IMR-90 (cell line): ENCODE results near the gene BGLAP. TPM values are rescaled to one million over a fixed set of nuclear protein-coding genes. Genes with fewer than 3 reads are reported as not detected.

Experiments
- ATAC-seq: fragments of 200-7000 bp; cut with Tn5 transposase; 2 replicates; pipeline ENCODE4 v1.9.1; 2020; ENCODE audit warnings: low read depth, mild to moderate bottlenecking, moderate library complexity
- BruUV-seq: library from RNA; stranded (reverse); fragments of 400-500 nt; replicated peaks from 2 replicates; lab custom pipeline; 2021; lab: Mats Ljungman, UMichigan
- CTCF ChIA-PET: fragments of 300-600 bp; formaldehyde crosslinking; extraction: SDS; loops from one replicate; lab custom pipeline; 2021; ENCODE audit warnings: antibody characterized with exemption; lab: Yijun Ruan, JAX
- POLR2A ChIA-PET: fragments of 300-600 bp; sonication (Branson Sonifier 250); formaldehyde crosslinking; loops from one replicate; lab custom pipeline; 2022; ENCODE audit warnings: antibody characterized with exemption; ENCODE audit not compliant: unreplicated experiment; lab: Charles Lee
- DNase-seq: peaks from one replicate; pipeline ENCODE4 v3.0.0; 2013
- H2AFZ ChIP-seq: replicated peaks from 2 replicates; pipeline ENCODE3; 2013; ENCODE audit warnings: low read length, mild to moderate bottlenecking; ENCODE audit not compliant: poor library complexity
- H2AK5ac ChIP-seq: 2 replicates; pipeline ENCODE4 v1.6.1; 2013; ENCODE audit warnings: low read depth, low read length, inconsistent platforms
- H2AK9ac ChIP-seq: replicated peaks from 2 replicates; pipeline ENCODE3; 2013; ENCODE audit warnings: mild to moderate bottlenecking, low read depth, low read length, moderate library complexity; ENCODE audit not compliant: poor library complexity
- H2BK120ac ChIP-seq: 2 replicates; pipeline ENCODE4 v1.6.1; 2013; ENCODE audit warnings: low read depth, low read length, inconsistent platforms
- H2BK15ac ChIP-seq: 3 replicates; pipeline ENCODE4 v1.6.1; 2013; ENCODE audit warnings: low read depth, low read length, inconsistent platforms
- H2BK20ac ChIP-seq: 2 replicates; pipeline ENCODE4 v1.6.1; 2013; ENCODE audit warnings: low read depth, mild to moderate bottlenecking, inconsistent platforms, low read length, moderate library complexity
- H2BK5ac ChIP-seq: 2 replicates; pipeline ENCODE4 v1.6.1; 2013; ENCODE audit warnings: mild to moderate bottlenecking, low read depth, low read length, inconsistent platforms; ENCODE audit not compliant: poor library complexity, severe bottlenecking
- H3K14ac ChIP-seq: replicated peaks from 2 replicates; pipeline ENCODE4 v1.6.1; 2013; ENCODE audit warnings: low read depth, low read length, inconsistent platforms
- H3K18ac ChIP-seq: 2 replicates; pipeline ENCODE4 v1.6.1; 2013; ENCODE audit warnings: low read depth, low read length, control low read depth
- H3K23ac ChIP-seq: 2 replicates; pipeline ENCODE4 v1.6.1; 2013; ENCODE audit warnings: low read depth, low read length, inconsistent platforms
- H3K27ac ChIP-seq: 2 replicates; pipeline ENCODE4 v1.5.1; 2013; ENCODE audit warnings: mild to moderate bottlenecking, control low read depth, low read length; ENCODE audit not compliant: insufficient read depth
- H3K27me3 ChIP-seq: 2 replicates; pipeline ENCODE4 v1.6.1; 2013; ENCODE audit warnings: low read length; ENCODE audit not compliant: control insufficient read depth, insufficient read depth
- H3K36me3 ChIP-seq: 2 replicates; pipeline ENCODE4 v1.6.1; 2013; ENCODE audit warnings: low read length, mixed read lengths; ENCODE audit not compliant: control insufficient read depth, insufficient read depth
- H3K4ac ChIP-seq: 2 replicates; pipeline ENCODE4 v1.6.1; 2013; ENCODE audit warnings: low read depth, low read length, inconsistent platforms
- H3K4me1 ChIP-seq: 2 replicates; pipeline ENCODE4 v1.6.1; 2013; ENCODE audit warnings: low read length, mixed read lengths; ENCODE audit not compliant: control insufficient read depth, insufficient read depth
- H3K4me2 ChIP-seq: 2 replicates; pipeline ENCODE4 v1.6.1; 2013; ENCODE audit warnings: low read depth, mild to moderate bottlenecking, control low read depth, low read length, moderate library complexity
- H3K4me3 ChIP-seq: 2 replicates; pipeline ENCODE4 v1.5.1; 2013; ENCODE audit warnings: low read depth, mild to moderate bottlenecking, control low read depth, low read length, moderate library complexity; ENCODE audit not compliant: insufficient read depth
- H3K56ac ChIP-seq: 2 replicates; pipeline ENCODE4 v1.6.1; 2013; ENCODE audit warnings: low read length, inconsistent platforms; ENCODE audit not compliant: insufficient read depth; ENCODE audit errors: extremely low read depth
- H3K79me1 ChIP-seq, 2 experiments: 2 replicates each; pipeline ENCODE4 v1.6.1; 2013; ENCODE audit warnings: low read length in 2 of 2, inconsistent platforms in 1 of 2, low read depth in 1 of 2
- H3K9ac ChIP-seq: 2 replicates; pipeline ENCODE4 v1.6.1; 2013; ENCODE audit warnings: low read depth, low read length, control low read depth
- H3K9me1 ChIP-seq: 2 replicates; pipeline ENCODE4 v1.6.1; 2013; ENCODE audit warnings: low read length, inconsistent platforms; ENCODE audit not compliant: insufficient read depth
- H3K9me3 ChIP-seq: 2 replicates; pipeline ENCODE4 v1.6.1; 2013; ENCODE audit warnings: low read length; ENCODE audit not compliant: control insufficient read depth, insufficient read depth
- H4K20me1 ChIP-seq: 2 replicates; pipeline ENCODE4 v1.6.1; 2013; ENCODE audit warnings: low read length, inconsistent platforms; ENCODE audit not compliant: insufficient read depth
- H4K5ac ChIP-seq: 2 replicates; pipeline ENCODE4 v1.6.1; 2013; ENCODE audit warnings: mild to moderate bottlenecking, low read depth, low read length, control low read depth
- H4K8ac ChIP-seq, 2 experiments: 2 replicates each; pipeline ENCODE4 v1.6.1; 2013; ENCODE audit warnings: low read depth in 2 of 2, low read length in 2 of 2, control low read depth in 1 of 2, inconsistent platforms in 1 of 2
- H4K91ac ChIP-seq: 2 replicates; pipeline ENCODE4 v1.6.1; 2013; ENCODE audit warnings: low read depth, low read length, inconsistent platforms; ENCODE audit not compliant: insufficient read depth
- BHLHE40 ChIP-seq: fragments of 150-350 bp; IDR thresholded peaks from 2 replicates; pipeline ENCODE4 v1.6.1; 2016; ENCODE audit warnings: mild to moderate bottlenecking, low read depth, low read length
- CEBPB ChIP-seq: IDR thresholded peaks from 2 replicates; pipeline ENCODE4 v1.6.1; 2012; ENCODE audit warnings: low read depth, low read length, improper control_type of control experiment
- CHD1 ChIP-seq: IDR thresholded peaks from 2 replicates; pipeline ENCODE4 v1.6.1; 2012; ENCODE audit warnings: low read depth, low read length, improper control_type of control experiment
- CTCF ChIP-seq: conservative IDR thresholded peaks from 2 replicates; pipeline ENCODE4 v1.5.1; 2012; ENCODE audit warnings: mild to moderate bottlenecking, low read depth, low read length, improper control_type of control experiment
- ELK1 ChIP-seq: fragments of 150-350 bp; IDR thresholded peaks from 2 replicates; pipeline ENCODE4 v1.6.1; 2016; ENCODE audit warnings: low read depth, mild to moderate bottlenecking, low read length, moderate library complexity, borderline replicate concordance
- FOS ChIP-seq: fragments of 150-350 bp; IDR thresholded peaks from 2 replicates; pipeline ENCODE4 v1.6.1; 2016; ENCODE audit warnings: low read depth, low read length
- MAFK ChIP-seq: IDR thresholded peaks from 2 replicates; pipeline ENCODE4 v1.6.1; 2012; ENCODE audit warnings: low read depth, low read length, improper control_type of control experiment
- MAZ ChIP-seq: IDR thresholded peaks from 2 replicates; pipeline ENCODE4 v1.6.1; 2012; ENCODE audit warnings: low read depth, mild to moderate bottlenecking, low read length, improper control_type of control experiment, moderate library complexity, borderline replicate concordance
- MXI1 ChIP-seq: IDR thresholded peaks from 2 replicates; pipeline ENCODE4 v1.6.1; 2012; ENCODE audit warnings: low read depth, mild to moderate bottlenecking, low read length, moderate library complexity, borderline replicate concordance
- NFE2L2 ChIP-seq: fragments of 150-350 bp; IDR thresholded peaks from 2 replicates; pipeline ENCODE4 v1.6.1; 2016; ENCODE audit warnings: low read depth, mild to moderate bottlenecking, low read length
- POLR2A ChIP-seq: IDR thresholded peaks from 2 replicates; pipeline ENCODE4 v1.6.1; 2012; ENCODE audit warnings: mild to moderate bottlenecking, low read depth, low read length
- RAD21 ChIP-seq: IDR thresholded peaks from 2 replicates; pipeline ENCODE4 v1.6.1; 2012; ENCODE audit warnings: low read length, improper control_type of control experiment
- RCOR1 ChIP-seq: IDR thresholded peaks from 2 replicates; pipeline ENCODE4 v1.6.1; 2012; ENCODE audit warnings: mild to moderate bottlenecking, low read length, improper control_type of control experiment; ENCODE audit not compliant: insufficient replicate concordance
- RFX5 ChIP-seq: IDR thresholded peaks from 2 replicates; pipeline ENCODE4 v1.8.0; 2012; ENCODE audit warnings: low read depth, mild to moderate bottlenecking, low read length, moderate library complexity
- SMC3 ChIP-seq: fragments of 150-350 bp; IDR thresholded peaks from 2 replicates; pipeline ENCODE4 v1.6.1; 2016; ENCODE audit warnings: low read depth, mild to moderate bottlenecking, antibody characterized with exemption, low read length, moderate library complexity
- USF2 ChIP-seq: fragments of 150-350 bp; IDR thresholded peaks from 2 replicates; pipeline ENCODE4 v1.6.1; 2017; ENCODE audit warnings: mild to moderate bottlenecking, antibody characterized with exemption, low read length, low read depth
- WGBS, 2 experiments: methylation state at CpG; one replicate each; pipeline versions ENCODE4 v1.1.5 to v1.1.7; 2013; ENCODE audit warnings: missing lambda C conversion rate in 2 of 2; ENCODE audit not compliant: insufficient read length in 1 of 2; ENCODE audit errors: extremely low coverage in 2 of 2; 5-methylcytosine and 5-hydroxymethylcytosine counted together
- dilution Hi-C: fragments of 300-500 bp; cut with HindIII; formaldehyde crosslinking; loops from one replicate; pipeline ENCODE4 v1.14.3; 2018; ENCODE audit warnings: low sequenced_read_pairs; ENCODE audit not compliant: unreplicated experiment
- in situ Hi-C: fragments of 300-500 bp; cut with MboI; formaldehyde crosslinking; loops from 3 replicates; pipeline ENCODE4 v1.14.3; 2019; ENCODE audit warnings: low sequenced_read_pairs, inconsistent platforms, mixed read lengths
- intact Hi-C: fragments of 100-400 bp; cut with micrococcal nuclease; formaldehyde crosslinking; loops from 2 replicates; pipeline ENCODE4 v1.10.0; 2022
- polyA plus RNA-seq, 3 experiments: library from polyadenylated mRNA; depleted of rRNA; stranded (reverse); fragments of >200 nt; gene quantifications; 2 replicates each; pipeline ENCODE4 v1.2.3, GENCODE V29; 2012; ENCODE audit warnings: low replicate concordance in 1 of 3
- total RNA-seq: library from RNA; depleted of rRNA; stranded (reverse); fragments of >200 nt; gene quantifications from 2 replicates; pipeline ENCODE4 v1.2.3, GENCODE V29; 2012

The BGLAP gene
- total and polyA plus RNA-seq, 2 of the 4 experiments (the other 2 are of a cell fraction): 0.67 TPM; not detected in 1

- dilution Hi-C loops (no loop called here), in situ Hi-C loops (loop anchor here (5.0 kb wide), 1 partner anchor 81 kb away; no protein-coding TSS in a partner anchor), intact Hi-C loops (no loop called here)
- H4K20me1 ChIP-seq: 0 out of 2 replicates have a peak, but pooled peaks cover under 1% of the 10 kb centered on the region
- H3K36me3 ChIP-seq: peaks cover 15% of the 10 kb centered on the region
- ATAC-seq: no peak
- TF ChIP-seq NFE2L2 (no peak), FOS (no peak), RFX5 (no peak), RAD21 (no peak), MAZ (no peak), RCOR1 (no peak), CEBPB (no peak), POLR2A (no peak), MXI1 (no peak), BHLHE40 (no peak), CTCF (no peak), SMC3 (no peak), MAFK (no peak), CHD1 (no peak), ELK1 (no peak), USF2 (no peak)
- H4K5ac ChIP-seq: no peak overlapping the region
- H2BK15ac ChIP-seq: no peak overlapping the region
- no peak overlapping the region for H4K8ac ChIP-seq
- no peak overlapping the region for H2BK120ac ChIP-seq
- POLR2A ChIA-PET: no interaction called here
- H3K18ac ChIP-seq: no peak overlapping the region
- no peak overlapping the region for H3K56ac ChIP-seq
- H3K23ac ChIP-seq: no peak overlapping the region
- no peak overlapping the region for H3K4me2 ChIP-seq
- no peak overlapping the region for H3K14ac ChIP-seq
- no peak overlapping the region for H3K27ac ChIP-seq
- no peak overlapping the region for H2BK20ac ChIP-seq
- H2AK9ac ChIP-seq: peak overlapping the region; percentile 61
- H3K4me3 ChIP-seq: no peak overlapping the region
- no peak overlapping the region for H2BK5ac ChIP-seq
- peaks cover 9% of the 10 kb centered on the region for H3K9me1 ChIP-seq
- H3K4me1 ChIP-seq: peaks cover 8% of the 10 kb centered on the region
- CTCF ChIA-PET: interaction anchor here (0.7 kb wide), 1 partner anchor 42 kb away, joined by 3 read pairs; no protein-coding TSS in a partner anchor
- H2AK5ac ChIP-seq: no peak overlapping the region
- H3K9ac ChIP-seq: no peak overlapping the region
- no TSS peak for BruUV-seq
- no peak for DNase-seq
- no peaks in the 10 kb centered on the region for H3K9me3 ChIP-seq
- no peak overlapping the region for H4K91ac ChIP-seq
- no CpG with 5 or more reads among the region's 7 CpGs for WGBS, 2 experiments
- H3K79me1 ChIP-seq: peaks cover 8 to 17% of the 10 kb centered on the region in 2 experiments
- no peak overlapping the region for H3K4ac ChIP-seq
- H2AFZ ChIP-seq: no peak overlapping the region
- no peaks in the 10 kb centered on the region for H3K27me3 ChIP-seq
These were observed 13.5 kb upstream of the BGLAP start for GRCh38 chr1:156228501-156228900.
